Right cardiac atrium (tissue), 5 donors: Measurements from ENCODE around the gene MRPL47. TPM values are rescaled to one million over a fixed set of nuclear protein-coding genes. Genes with fewer than 3 reads are reported as not detected.
A peak's percentile ranks its signal among the peaks of the same experiment; 100 is the strongest.

Experiments used
- ATAC-seq, 2 donors: fragments of 200-7000 bp; cut with Tn5 transposase; one replicate each; pipeline versions ENCODE4 v1.8.0 to v1.9.1; 2020; ENCODE audit warnings: moderate library complexity in 2 of 2, mild to moderate bottlenecking in 1 of 2
- DNase-seq, 3 donors: peaks; one replicate each; pipeline ENCODE4 v3.0.0-alpha.2; 2020
- H3K27ac ChIP-seq: one replicate; pipeline ENCODE4 v1.5.1; 2013; ENCODE audit warnings: mild to moderate bottlenecking, low read length, control low read depth, moderate library complexity
- H3K27me3 ChIP-seq: one replicate; pipeline ENCODE4 v1.6.1; 2013; ENCODE audit not compliant: control insufficient read depth, insufficient read depth
- H3K4me1 ChIP-seq: one replicate; pipeline ENCODE4 v1.6.1; 2013; ENCODE audit warnings: low read length; ENCODE audit not compliant: control insufficient read depth, insufficient read depth
- H3K4me3 ChIP-seq: one replicate; pipeline ENCODE4 v1.5.1; 2013; ENCODE audit warnings: low read length, control low read depth
- H3K9me3 ChIP-seq: one replicate; pipeline ENCODE4 v1.6.1; 2013; ENCODE audit warnings: low read length; ENCODE audit not compliant: control insufficient read depth
- WGBS: extraction: QIAGEN DNeasy Blood & Tissue Kit; methylation state at CpG from one replicate; pipeline ENCODE4 v1.1.7; 2013; 5-methylcytosine and 5-hydroxymethylcytosine counted together
- intact Hi-C, 4 donors: fragments of 100-400 bp; cut with DNase I; formaldehyde crosslinking; loops; one replicate each; pipeline versions ENCODE4 v1.11.0 to v1.14.0; 2022 to 2023
- polyA plus RNA-seq: library from polyadenylated mRNA; stranded (reverse); fragments of 200-250 nt; gene quantifications from one replicate; pipeline ENCODE4 v1.2.3, GENCODE V29; 2013
- total RNA-seq, 4 donors: library from RNA; stranded (reverse); fragmentation: NEBNext Ultra II Directional; extraction: Animal tissue kit (Norgen Biotek cat#: 25700); gene quantifications; one replicate each; pipeline ENCODE4 v1.2.1, GENCODE V29; 2021
- donor health status: healthy with polysubstance abuse.
- donor health status: DM: no; HTN: yes; CAD: no.
- donor health status: DM: no; HTN: no; CAD: no.
- donor health status: DM: no; HTN: yes; CAD: no; lungs with severe emphysema.
- donor health status: DM: yes; HTN: yes; CAD: no.

Gene MRPL47
- total and polyA plus RNA-seq, 5 donors = 33.0 to 76.3 (median 38.4) TPM

GRCh38 chr3:179624451-179624850 is 20.0 kb upstream of the MRPL47 start:
- no peak for ATAC-seq
- 86% methylated on average over 3 of the region's 3 CpGs for WGBS

GRCh38 chr3:179622023-179622422 is 17.6 kb upstream of the MRPL47 start:
- DNase-seq (no peak), ATAC-seq (no peak)
- WGBS = 100% methylated on average over 2 of the region's 2 CpGs
- Histone ChIP-seq H3K27ac (no peak overlapping the region), H3K27me3 (no peaks in the 10 kb centered on the region), H3K9me3 (no peaks in the 10 kb centered on the region), H3K4me1 (no peaks in the 10 kb centered on the region), H3K4me3 (no peak overlapping the region)
- intact Hi-C loops = no loop called here

More at GRCh38 chr3:179624451-179624850, 20.0 kb upstream of the MRPL47 start:
- DNase-seq = no peak
- H3K4me1 ChIP-seq = no peaks in the 10 kb centered on the region
- no peak overlapping the region for H3K27ac ChIP-seq
- no peaks in the 10 kb centered on the region for H3K27me3 ChIP-seq
- intact Hi-C loops = no loop called here
- no peaks in the 10 kb centered on the region for H3K9me3 ChIP-seq
- no peak overlapping the region for H3K4me3 ChIP-seq

- 64% methylated on average over 4 of the region's 4 CpGs for WGBS
- no peak overlapping the region for H3K4me3 ChIP-seq
- H3K9me3 ChIP-seq = no peaks in the 10 kb centered on the region
- no peak overlapping the region for H3K27ac ChIP-seq
- DNase-seq (no peak), ATAC-seq (no peak)
- H3K4me1 ChIP-seq = no peaks in the 10 kb centered on the region
- intact Hi-C loops = no loop called here
- H3K27me3 ChIP-seq = no peaks in the 10 kb centered on the region
Observed at GRCh38 chr3:179615458-179616173, 11.2 kb upstream of the MRPL47 start.

- 36% methylated on average over 2 of the region's 2 CpGs for WGBS
- no peaks in the 10 kb centered on the region for H3K9me3 ChIP-seq
- H3K27me3 ChIP-seq = no peaks in the 10 kb centered on the region
- ATAC-seq (no peak), DNase-seq (no peak)
- no peaks in the 10 kb centered on the region for H3K4me1 ChIP-seq
- H3K4me3 ChIP-seq = no peak overlapping the region
- no peak overlapping the region for H3K27ac ChIP-seq
- intact Hi-C loops = no loop called here
Observed at GRCh38 chr3:179613807-179614206, 9.4 kb upstream of the MRPL47 start.

- intact Hi-C loops = no loop called here
- no peak for ATAC-seq
- Histone ChIP-seq H3K4me3 (no peak overlapping the region), H3K4me1 (no peaks in the 10 kb centered on the region), H3K9me3 (no peaks in the 10 kb centered on the region), H3K27ac (no peak overlapping the region), H3K27me3 (no peaks in the 10 kb centered on the region)
- DNase-seq = no peak
- 96% methylated on average over 4 of the region's 4 CpGs for WGBS
Observed at GRCh38 chr3:179610066-179610465, 5.6 kb upstream of the MRPL47 start.

GRCh38 chr3:179608931-179609720 is 4.7 kb upstream of the MRPL47 start:
- intact Hi-C loops = no loop called here
- no peaks in the 10 kb centered on the region for H3K4me1 ChIP-seq
- WGBS = 62% methylated on average over 6 of the region's 6 CpGs

GRCh38 chr3:179606534-179607085 is 2.2 kb upstream of the MRPL47 start:
- intact Hi-C loops = no loop called here
- H3K4me1 ChIP-seq = no peaks in the 10 kb centered on the region
- 89% methylated on average over 4 of the region's 4 CpGs for WGBS
- no peaks in the 10 kb centered on the region for H3K27me3 ChIP-seq
- DNase-seq (no peak), ATAC-seq (no peak)
- H3K4me3 ChIP-seq = no peak overlapping the region
- H3K9me3 ChIP-seq = no peaks in the 10 kb centered on the region
- H3K27ac ChIP-seq = no peak overlapping the region

More at GRCh38 chr3:179608931-179609720, 4.7 kb upstream of the MRPL47 start:
- Histone ChIP-seq H3K27ac (no peak overlapping the region), H3K4me3 (no peak overlapping the region), H3K27me3 (no peaks in the 10 kb centered on the region), H3K9me3 (no peaks in the 10 kb centered on the region)
- DNase-seq (no peak), ATAC-seq (no peak)

GRCh38 chr3:179603831-179604230 is 607 bp downstream of the MRPL47 start:
- peak overlapping the region; percentile 99 for H3K4me3 ChIP-seq
- WGBS = 3% methylated on average over 3 of the region's 3 CpGs
- no peaks in the 10 kb centered on the region for H3K27me3 ChIP-seq
- H3K9me3 ChIP-seq = no peaks in the 10 kb centered on the region
- intact Hi-C loops = no loop called here
- H3K4me1 ChIP-seq = no peaks in the 10 kb centered on the region
- peak overlapping the region; percentile 99 for H3K27ac ChIP-seq
- ATAC-seq (no peak), DNase-seq (no peak)

GRCh38 chr3:179603321-179603720 is 1.1 kb downstream of the MRPL47 start:
- DNase-seq (no peak), ATAC-seq (no peak)
- intact Hi-C loops = no loop called here

GRCh38 chr3:179599531-179599930 is 4.9 kb downstream of the MRPL47 start:
- Histone ChIP-seq H3K27me3 (no peaks in the 10 kb centered on the region), H3K9me3 (no peaks in the 10 kb centered on the region), H3K4me3 (no peak overlapping the region), H3K27ac (no peak overlapping the region), H3K4me1 (no peaks in the 10 kb centered on the region)
- WGBS = 88% methylated on average over 4 of the region's 4 CpGs
- ATAC-seq (no peak), DNase-seq (no peak)
- intact Hi-C loops = no loop called here

More at GRCh38 chr3:179603321-179603720, 1.1 kb downstream of the MRPL47 start:
- 70% methylated on average over 4 of the region's 4 CpGs for WGBS
- H3K4me3 ChIP-seq = no peak overlapping the region
- no peak overlapping the region for H3K27ac ChIP-seq
- no peaks in the 10 kb centered on the region for H3K9me3 ChIP-seq
- no peaks in the 10 kb centered on the region for H3K27me3 ChIP-seq
- H3K4me1 ChIP-seq = no peaks in the 10 kb centered on the region

GRCh38 chr3:179591313-179591712 is 13.1 kb downstream of the MRPL47 start:
- no peaks in the 10 kb centered on the region for H3K27me3 ChIP-seq
- no peak for ATAC-seq
- intact Hi-C loops = no loop called here
- no peak for DNase-seq
- 55% methylated on average over 1 of the region's 1 CpG for WGBS
- H3K9me3 ChIP-seq = no peaks in the 10 kb centered on the region
- H3K4me1 ChIP-seq = no peaks in the 10 kb centered on the region
- no peak overlapping the region for H3K4me3 ChIP-seq
- H3K27ac ChIP-seq = peak overlapping the region; percentile 83
